HG02763 (cell line): Measurements from ENCODE around the gene ZEB1.

ENCODE experiments used
- ATAC-seq: cut with Tn5 transposase; IDR thresholded peaks from one replicate; pipeline ENCODE4 v1.9.1; 2021; ENCODE audit warnings: mild to moderate bottlenecking, moderate library complexity; ENCODE audit not compliant: unreplicated experiment

The ZEB1 gene

GRCh38 chr10:31578181-31578852, 259.3 kb downstream of the ZEB1 start:
- no peak for ATAC-seq

GRCh38 chr10:31578951-31579350, 259.9 kb downstream of the ZEB1 start:
- ATAC-seq, result no peak
